Measurements from ENCODE around the gene RFTN1. TPM values are rescaled to one million over a fixed set of nuclear protein-coding genes. Genes with fewer than 3 reads are reported as not detected.

RFTN1 gene
- total RNA-seq, 1 experiment from 2014 or later: 2.2 TPM

GRCh38 chr3:16462679-16463078, 50.8 kb downstream of the RFTN1 start:
- no peak overlapping the region for H3K18ac ChIP-seq (ENCODE audit: insufficient read length, low read depth, low read length)
- no peak overlapping the region for H2AK5ac ChIP-seq (ENCODE audit: insufficient read length, low read length)
- H4K91ac ChIP-seq (ENCODE audit: insufficient read length, low read depth, low read length): no peak overlapping the region
- no peak overlapping the region for H2BK120ac ChIP-seq (ENCODE audit: low read depth, low read length, poor library complexity, severe bottlenecking)
- no peak overlapping the region for H3K14ac ChIP-seq (ENCODE audit: insufficient read depth, low read length)
- DNase-seq: no peak
- H3K27me3 ChIP-seq (ENCODE audit: insufficient read depth, low read length): no peaks in the 10 kb centered on the region
- Mint-ChIP-seq H3K27ac (no peak overlapping the region), H3K4me1 (peaks cover 4 to 14% of the 10 kb centered on the region in 2 experiments), H3K36me3 (ENCODE audit: insufficient read depth in 1 of 3, low read depth in 3 of 3) (no peaks in the 10 kb centered on the region), H3K9me3 (peaks cover 3% of the 10 kb centered on the region in 2 experiments; a peak in 2 of 5 replicates), H3K27me3 (ENCODE audit: low read depth) (peaks cover 25% of the 10 kb centered on the region), H3K4me3 (no peak overlapping the region)
- no peak overlapping the region for H3K4ac ChIP-seq (ENCODE audit: low read depth, low read length)
- H3K23ac ChIP-seq (ENCODE audit: insufficient read length, low read depth, low read length): no peak overlapping the region
- H2BK12ac ChIP-seq (ENCODE audit: insufficient read length, low read depth, low read length): no peak overlapping the region
- no peaks in the 10 kb centered on the region for H3K4me1 ChIP-seq (ENCODE audit: insufficient read depth, low read length)
- H2BK20ac ChIP-seq (ENCODE audit: low read depth, low read length, poor library complexity, severe bottlenecking): no peak overlapping the region
- H3K56ac ChIP-seq (ENCODE audit: insufficient read length, low read depth, low read length): no peak overlapping the region
- no peak overlapping the region for H3K27ac ChIP-seq (ENCODE audit: insufficient read length, low read depth, low read length)
- no peak overlapping the region for H4K8ac ChIP-seq (replicated peaks; ENCODE audit: insufficient read length, low read depth, low read length)
- H4K20me1 ChIP-seq (ENCODE audit: control insufficient read depth, insufficient read depth, insufficient read length): no peaks in the 10 kb centered on the region
- H3K23me2 ChIP-seq (ENCODE audit: insufficient read length, low read depth, low read length, poor library complexity, severe bottlenecking): no peaks in the 10 kb centered on the region
- H2AFZ ChIP-seq (ENCODE audit: low read length): no peak overlapping the region
- H2BK15ac ChIP-seq (ENCODE audit: low read depth, low read length): no peak overlapping the region
- WGBS (ENCODE audit: extremely low coverage, insufficient read length, low lambda C conversion rate): no CpG with 5 or more reads among the region's 5 CpGs
- no peak for TF ChIP-seq CTCF (conservative IDR thresholded peaks at IDR 0.05)
- no peak overlapping the region for H3K9ac ChIP-seq (ENCODE audit: extremely low read depth, insufficient read length, low read length)
- no peaks in the 10 kb centered on the region for H3K9me3 ChIP-seq (ENCODE audit: control insufficient read depth, low read depth, low read length)
- no peaks in the 10 kb centered on the region for H3K79me2 ChIP-seq (ENCODE audit: insufficient read depth, low read length)
- no peak overlapping the region for H3K4me2 ChIP-seq (ENCODE audit: insufficient read depth, insufficient read length, low read length)
- no peak overlapping the region for H3T11ph ChIP-seq (ENCODE audit: low read length)
- no peak overlapping the region for H4K5ac ChIP-seq (ENCODE audit: insufficient read length, low read depth, low read length)
- no peaks in the 10 kb centered on the region for H3K79me1 ChIP-seq (ENCODE audit: insufficient read depth, low read depth, low read length, poor library complexity, severe bottlenecking)
- no peak overlapping the region for H2BK5ac ChIP-seq (ENCODE audit: insufficient read length, low read length)
